GM18505 (cell line): Measurements from ENCODE around the gene DOK7.

Experiments used
- ATAC-seq: cut with Tn5 transposase; IDR thresholded peaks from one replicate; pipeline ENCODE4 v1.9.1; 2021; ENCODE audit not compliant: unreplicated experiment
- POLR2A ChIP-seq: IDR thresholded peaks from 4 replicates; pipeline ENCODE4 v1.6.1; 2011; ENCODE audit warnings: borderline replicate concordance; ENCODE audit not compliant: insufficient read depth, insufficient read length; ENCODE audit errors: extremely low read depth

The DOK7 gene

GRCh38 chr4:3521621-3522325, 58.7 kb downstream of the DOK7 start:
- ATAC-seq = no peak
- no peak for TF ChIP-seq POLR2A

- no peak for ATAC-seq
- TF ChIP-seq POLR2A = no peak
Observed at GRCh38 chr4:3522326-3522640, 59.2 kb downstream of the DOK7 start.

GRCh38 chr4:3522651-3523050, 59.5 kb downstream of the DOK7 start:
- no peak for TF ChIP-seq POLR2A
- ATAC-seq = no peak

- ATAC-seq = no peak
- TF ChIP-seq POLR2A = no peak
Observed at GRCh38 chr4:3523146-3523627, 60.1 kb downstream of the DOK7 start.

- no peak for ATAC-seq
Observed at GRCh38 chr4:3523628-3524221, 60.6 kb downstream of the DOK7 start.

GRCh38 chr4:3524349-3524748, 61.2 kb downstream of the DOK7 start:
- TF ChIP-seq POLR2A = no peak
- no peak for ATAC-seq

More at GRCh38 chr4:3523628-3524221, 60.6 kb downstream of the DOK7 start:
- TF ChIP-seq POLR2A = no peak

GRCh38 chr4:3524920-3525319, 61.8 kb downstream of the DOK7 start:
- no peak for TF ChIP-seq POLR2A
- no peak for ATAC-seq

- ATAC-seq = no peak
- no peak for TF ChIP-seq POLR2A
Observed at GRCh38 chr4:3525532-3526430, 62.7 kb downstream of the DOK7 start.

- no peak for TF ChIP-seq POLR2A
- ATAC-seq = no peak
Observed at GRCh38 chr4:3526456-3526855, 63.4 kb downstream of the DOK7 start.

- ATAC-seq = no peak
- no peak for TF ChIP-seq POLR2A
Observed at GRCh38 chr4:3527101-3527913, 64.2 kb downstream of the DOK7 start.

- ATAC-seq = no peak
- no peak for TF ChIP-seq POLR2A
Observed at GRCh38 chr4:3527914-3528876, 65.1 kb downstream of the DOK7 start.

- no peak for TF ChIP-seq POLR2A
- no peak for ATAC-seq
Observed at GRCh38 chr4:3529363-3529762, 66.3 kb downstream of the DOK7 start.
